Right kidney (tissue), 1 donor: Measurements from ENCODE around the gene RHBDD3.

Source experiments
- DNase-seq: peaks from one replicate; pipeline ENCODE4 v3.0.0-alpha.2; 2016

Gene RHBDD3

GRCh38 chr22:29218758-29219408 lies 48.9 kb downstream of the RHBDD3 start:
- DNase-seq: no peak

GRCh38 chr22:29217827-29218757 lies 49.7 kb downstream of the RHBDD3 start:
- no peak for DNase-seq

- DNase-seq: no peak
Measured at GRCh38 chr22:29216873-29217666, 50.7 kb downstream of the RHBDD3 start.

- DNase-seq: no peak
Measured at GRCh38 chr22:29216011-29216872, 51.5 kb downstream of the RHBDD3 start.

GRCh38 chr22:29215012-29215860 lies 52.5 kb downstream of the RHBDD3 start:
- DNase-seq: no peak

- no peak for DNase-seq
Measured at GRCh38 chr22:29214232-29214631, 53.5 kb downstream of the RHBDD3 start.

- DNase-seq: no peak
Measured at GRCh38 chr22:29213493-29213892, 54.3 kb downstream of the RHBDD3 start.

GRCh38 chr22:29212743-29213142 lies 55.0 kb downstream of the RHBDD3 start:
- DNase-seq: no peak

GRCh38 chr22:29211466-29211865 lies 56.3 kb downstream of the RHBDD3 start:
- no peak for DNase-seq

GRCh38 chr22:29211066-29211465 lies 56.7 kb downstream of the RHBDD3 start:
- DNase-seq: no peak
